Skeletal muscle tissue (tissue), 4 donors: Measurements from ENCODE around the gene HCST. TPM values are rescaled to one million over a fixed set of nuclear protein-coding genes. Genes with fewer than 3 reads are reported as not detected.
A peak's percentile ranks its signal among the peaks of the same experiment; 100 is the strongest.

Source experiments
- H3K27ac ChIP-seq: one replicate; pipeline ENCODE4 v1.7.0; 2013; ENCODE audit warnings: mild to moderate bottlenecking, low read depth, low read length, inconsistent platforms
- H3K27me3 ChIP-seq, 3 donors: one replicate each; pipeline ENCODE4 v1.7.0; 2013; ENCODE audit warnings: low read length in 3 of 3; ENCODE audit not compliant: control insufficient read depth in 3 of 3, insufficient read depth in 3 of 3
- H3K36me3 ChIP-seq, 3 donors: one replicate each; pipeline ENCODE4 v1.7.0; 2013; ENCODE audit warnings: low read length in 3 of 3; ENCODE audit not compliant: control insufficient read depth in 3 of 3, insufficient read depth in 3 of 3
- H3K4me1 ChIP-seq, 3 donors: one replicate each; pipeline ENCODE4 v1.7.0; 2013; ENCODE audit warnings: low read length in 3 of 3, mild to moderate bottlenecking in 3 of 3; ENCODE audit not compliant: control insufficient read depth in 3 of 3, insufficient read depth in 3 of 3
- H3K4me3 ChIP-seq, 3 donors: one replicate each; pipeline ENCODE4 v1.7.0; 2013; ENCODE audit warnings: low read length in 3 of 3
- H3K9ac ChIP-seq, 3 donors: one replicate each; pipeline ENCODE4 v1.7.0; 2013; ENCODE audit warnings: low read length in 3 of 3, mild to moderate bottlenecking in 3 of 3, moderate library complexity in 2 of 3, low read depth in 1 of 3
- H3K9me3 ChIP-seq, 3 donors: one replicate each; pipeline ENCODE4 v1.7.0; 2013; ENCODE audit warnings: low read length in 3 of 3; ENCODE audit not compliant: control insufficient read depth in 3 of 3
- total RNA-seq: library from RNA; depleted of rRNA; stranded (reverse); fragments of >200 nt; gene quantifications from one replicate; pipeline ENCODE4 v1.2.3, GENCODE V29; 2014
- donor health status: Osteomylitis.

HCST gene
- total RNA-seq, 1 donor from 2014 or later: 1.6 TPM

- Histone ChIP-seq H3K36me3 (no peaks in the 10 kb centered on the region), H3K4me1 (no peaks in the 10 kb centered on the region), H3K4me3 (no peak overlapping the region), H3K9ac (no peak overlapping the region), H3K27ac (no peak overlapping the region), H3K9me3 (no peaks in the 10 kb centered on the region), H3K27me3 (peaks cover 5 to 12% (median 10%) of the 10 kb centered on the region in 3 donors)
These were observed 8.8 kb downstream of the HCST start for GRCh38 chr19:35911173-35911572.

- H3K36me3 ChIP-seq: no peaks in the 10 kb centered on the region
- H3K9me3 ChIP-seq: no peaks in the 10 kb centered on the region
- H3K4me1 ChIP-seq: no peaks in the 10 kb centered on the region
- no peak overlapping the region for H3K9ac ChIP-seq
- H3K27ac ChIP-seq: no peak overlapping the region
- H3K4me3 ChIP-seq: no peak overlapping the region
- H3K27me3 ChIP-seq: peaks cover 6 to 14% (median 10%) of the 10 kb centered on the region in 3 donors
These were observed 9.5 kb downstream of the HCST start for GRCh38 chr19:35911790-35912189.

- no peaks in the 10 kb centered on the region for H3K36me3 ChIP-seq
- H3K27ac ChIP-seq: no peak overlapping the region
- H3K9ac ChIP-seq: no peak overlapping the region
- no peaks in the 10 kb centered on the region for H3K4me1 ChIP-seq
- H3K27me3 ChIP-seq: peaks cover 7 to 12% (median 10%) of the 10 kb centered on the region in 3 donors
- H3K4me3 ChIP-seq: no peak overlapping the region
- no peaks in the 10 kb centered on the region for H3K9me3 ChIP-seq
These were observed 11.3 kb downstream of the HCST start for GRCh38 chr19:35913589-35913988.

GRCh38 chr19:35915443-35915842 is 13.1 kb downstream of the HCST start:
- Histone ChIP-seq H3K9me3 (no peaks in the 10 kb centered on the region), H3K4me1 (no peaks in the 10 kb centered on the region), H3K27ac (no peak overlapping the region), H3K36me3 (no peaks in the 10 kb centered on the region), H3K9ac (no peak overlapping the region), H3K4me3 (no peak overlapping the region), H3K27me3 (peaks cover 0 to 7% (median 4%) of the 10 kb centered on the region in 3 donors)

GRCh38 chr19:35919306-35919705 is 17.0 kb downstream of the HCST start:
- no peak overlapping the region for H3K27ac ChIP-seq
- H3K9ac ChIP-seq: no peak overlapping the region
- no peaks in the 10 kb centered on the region for H3K4me1 ChIP-seq
- H3K9me3 ChIP-seq: no peaks in the 10 kb centered on the region
- H3K36me3 ChIP-seq: no peaks in the 10 kb centered on the region
- peaks cover 0 to 5% (median 4%) of the 10 kb centered on the region in 3 donors for H3K27me3 ChIP-seq
- no peak overlapping the region for H3K4me3 ChIP-seq

- Histone ChIP-seq H3K27ac (no peak overlapping the region), H3K36me3 (peaks cover 0 to 2% (median 0%) of the 10 kb centered on the region in 3 donors), H3K27me3 (peaks cover 0 to 5% (median 4%) of the 10 kb centered on the region in 3 donors), H3K9ac (no peak overlapping the region), H3K9me3 (peaks cover 0 to 6% (median 3%) of the 10 kb centered on the region in 3 donors), H3K4me3 (no peak overlapping the region), H3K4me1 (no peaks in the 10 kb centered on the region)
These were observed 18.7 kb downstream of the HCST start for GRCh38 chr19:35921012-35921411.

- no peak overlapping the region for H3K4me3 ChIP-seq
- H3K27ac ChIP-seq: no peak overlapping the region
- H3K27me3 ChIP-seq: peaks cover 0 to 4% (median 3%) of the 10 kb centered on the region in 3 donors
- no peak overlapping the region for H3K9ac ChIP-seq
- H3K4me1 ChIP-seq: no peaks in the 10 kb centered on the region
- peaks cover 0 to 2% (median 0%) of the 10 kb centered on the region in 3 donors for H3K36me3 ChIP-seq
- H3K9me3 ChIP-seq: peaks cover 0 to 6% (median 3%) of the 10 kb centered on the region in 3 donors
These were observed 23.2 kb downstream of the HCST start for GRCh38 chr19:35925501-35925900.

- Histone ChIP-seq H3K4me3 (no peak overlapping the region), H3K36me3 (peaks cover 0 to 2% (median 0%) of the 10 kb centered on the region in 3 donors), H3K9me3 (peaks cover 0 to 6% (median 3%) of the 10 kb centered on the region in 3 donors), H3K27ac (no peak overlapping the region), H3K27me3 (peaks cover 0 to 4% (median 3%) of the 10 kb centered on the region in 3 donors), H3K4me1 (peaks cover 7 to 13% (median 8%) of the 10 kb centered on the region in 3 donors), H3K9ac (no peak overlapping the region)
These were observed 26.2 kb downstream of the HCST start for GRCh38 chr19:35928507-35928906.

- Histone ChIP-seq H3K4me3 (no peak overlapping the region), H3K27ac (no peak overlapping the region)
These were observed 27.5 kb downstream of the HCST start for GRCh38 chr19:35929876-35930275.

GRCh38 chr19:35931161-35931873 is 29.0 kb downstream of the HCST start:
- H3K4me3 ChIP-seq: peak overlapping the region; percentile 68 to 76 (median 72)
- H3K27ac ChIP-seq: peak overlapping the region; percentile 55

More at GRCh38 chr19:35929876-35930275, 27.5 kb downstream of the HCST start:
- H3K4me1 ChIP-seq: peaks cover 7 to 17% (median 8%) of the 10 kb centered on the region in 3 donors
- no peak overlapping the region for H3K9ac ChIP-seq
- H3K9me3 ChIP-seq: peaks cover 0 to 6% (median 3%) of the 10 kb centered on the region in 3 donors
- peaks cover 0 to 4% (median 3%) of the 10 kb centered on the region in 3 donors for H3K27me3 ChIP-seq
- H3K36me3 ChIP-seq: peaks cover 0 to 2% (median 0%) of the 10 kb centered on the region in 3 donors

More at GRCh38 chr19:35931161-35931873, 29.0 kb downstream of the HCST start:
- Histone ChIP-seq H3K9me3 (no peaks in the 10 kb centered on the region), H3K36me3 (no peaks in the 10 kb centered on the region), H3K27me3 (peaks cover 0 to 3% (median 0%) of the 10 kb centered on the region in 3 donors), H3K9ac (peak overlapping the region in 2 of 3 donors; percentile 64 to 66), H3K4me1 (peaks cover 16 to 29% (median 19%) of the 10 kb centered on the region in 3 donors)
